Measurements from ENCODE around the gene IFI44. TPM values are rescaled to one million over a fixed set of nuclear protein-coding genes. Genes with fewer than 3 reads are reported as not detected.

Gene IFI44
- total RNA-seq: 22.3 and 31.1 TPM in 2 replicates

GRCh38 chr1:78649628-78650027 lies at the start of gene IFI44:
Gene IFI44 (plus strand): TSS chr1:78649831. CDS start chr1:78650196, 365 bp downstream.

DNA sequence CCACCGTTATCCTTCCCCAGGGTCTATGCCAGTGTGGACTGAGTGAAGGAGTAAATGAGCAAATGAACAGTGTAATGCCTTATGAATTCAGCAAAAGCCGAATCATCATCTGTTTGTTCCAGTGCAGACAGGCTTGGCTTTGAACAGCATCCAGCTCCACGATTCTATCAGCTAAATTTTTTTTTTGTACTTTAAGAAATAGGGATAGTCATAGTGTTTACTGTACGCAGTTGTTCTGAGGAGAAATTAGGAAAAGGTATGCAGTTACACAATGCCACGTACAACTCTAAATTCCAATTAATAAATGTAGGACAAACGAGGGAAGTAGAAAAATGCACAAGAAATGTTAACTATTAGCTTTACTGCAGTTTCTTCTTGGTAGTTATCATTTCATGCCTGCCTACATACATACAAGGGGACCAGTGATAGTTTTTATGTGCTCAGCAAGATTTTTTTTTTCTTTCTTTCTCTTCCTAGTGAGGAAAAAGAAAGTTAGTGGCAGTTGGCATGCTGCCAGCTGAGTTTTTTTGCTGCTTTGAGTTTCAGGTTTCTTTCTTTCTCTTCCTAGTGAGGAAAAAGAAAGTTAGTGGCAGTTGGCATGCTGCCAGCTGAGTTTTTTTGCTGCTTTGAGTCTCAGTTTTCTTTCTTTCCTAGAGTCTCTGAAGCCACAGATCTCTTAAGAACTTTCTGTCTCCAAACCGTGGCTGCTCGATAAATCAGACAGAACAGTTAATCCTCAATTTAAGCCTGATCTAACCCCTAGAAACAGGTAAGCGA lies 29.6 kb upstream of the IFI44 start, which contains the start of gene IFI44L:
IFI44L (plus strand) TSS at position 646 of the 777 bp plus-strand sequence. CDS start 7,468 bp downstream, outside the sequence.

Other genes with a start within 250 kb of the IFI44 start
- gene PTGFR, start 158.9 kb upstream of the IFI44 start, total RNA-seq: 68.3 and 86.8 TPM in 2 replicates
- 7.6 and 9.0 TPM in 2 replicates for gene IFI44L, start 29.4 kb upstream of the IFI44 start, total RNA-seq

Data from smooth muscle cell of trachea (primary cell).